Measurements from ENCODE around the gene LDB2. TPM values are rescaled to one million over a fixed set of nuclear protein-coding genes. Genes with fewer than 3 reads are reported as not detected.
A peak's percentile ranks its signal among the peaks of the same experiment; 100 is the strongest.
"Not testable (repeated sequence)": the region's sequence is repeated elsewhere in the genome, so short reads cannot be mapped to it uniquely, and the experiment has no call there.

LDB2 gene
- total RNA-seq, 2 donors from 2014 or later = 31.0 to 34.1 TPM

- Histone ChIP-seq H3K36me3 (no peaks in the 10 kb centered on the region), H3K4me3 (peak overlapping the region; percentile 8), H3K27me3 (replicated peaks; ENCODE audit: insufficient read depth) (no peaks in the 10 kb centered on the region), H3K9me3 (no peaks in the 10 kb centered on the region), H3K4me1 (ENCODE audit: control insufficient read depth in 1 of 2, low read depth in 2 of 2) (peaks cover 11 to 40% of the 10 kb centered on the region in 2 donors), H3K27ac (peak overlapping the region; percentile 9 to 52)
- DNase-seq (ENCODE audit: low spot score) (no peak), ATAC-seq (ENCODE audit: insufficient number of reproducible peaks, low FRiP score, low read depth) (no peak)
- no peak for TF ChIP-seq CTCF (IDR thresholded peaks at IDR 0.05)
Measured at GRCh38 chr4:16532240-16532970, 366.0 kb downstream of the LDB2 start.

GRCh38 chr4:16530688-16531635, 367.5 kb downstream of the LDB2 start:
- no peaks in the 10 kb centered on the region for H3K9me3 ChIP-seq
- ATAC-seq (ENCODE audit: insufficient number of reproducible peaks, low FRiP score, low read depth) (peak; percentile 34), DNase-seq (ENCODE audit: low spot score) (no peak)
- TF ChIP-seq CTCF (IDR thresholded peaks at IDR 0.05) = no peak
- H3K4me3 ChIP-seq = no peak overlapping the region
- H3K36me3 ChIP-seq = no peaks in the 10 kb centered on the region
- no peaks in the 10 kb centered on the region for H3K27me3 ChIP-seq (replicated peaks; ENCODE audit: insufficient read depth)
- peaks cover 11 to 30% of the 10 kb centered on the region in 2 donors for H3K4me1 ChIP-seq (ENCODE audit: control insufficient read depth in 1 of 2, low read depth in 2 of 2)
- H3K27ac ChIP-seq = peak overlapping the region in 1 of 2 donors; percentile 23

GRCh38 chr4:16524911-16525554, 373.4 kb downstream of the LDB2 start:
- Histone ChIP-seq H3K27ac (no peak overlapping the region), H3K4me1 (ENCODE audit: control insufficient read depth in 1 of 2, low read depth in 2 of 2) (no peaks in the 10 kb centered on the region), H3K36me3 (no peaks in the 10 kb centered on the region), H3K9me3 (no peaks in the 10 kb centered on the region), H3K4me3 (no peak overlapping the region), H3K27me3 (replicated peaks; ENCODE audit: insufficient read depth) (no peaks in the 10 kb centered on the region)
- TF ChIP-seq CTCF (IDR thresholded peaks at IDR 0.05) = no peak
- ATAC-seq (ENCODE audit: insufficient number of reproducible peaks, low FRiP score, low read depth) (no peak), DNase-seq (ENCODE audit: low spot score) (no peak)

- Histone ChIP-seq H3K36me3 (no peaks in the 10 kb centered on the region), H3K27me3 (replicated peaks; ENCODE audit: insufficient read depth) (no peaks in the 10 kb centered on the region), H3K4me3 (no peak overlapping the region), H3K27ac (no peak overlapping the region), H3K4me1 (ENCODE audit: control insufficient read depth in 1 of 2, low read depth in 2 of 2) (no peaks in the 10 kb centered on the region), H3K9me3 (no peaks in the 10 kb centered on the region)
- no peak for ATAC-seq (ENCODE audit: insufficient number of reproducible peaks, low FRiP score, low read depth)
- no peak for DNase-seq (ENCODE audit: low spot score)
- TF ChIP-seq CTCF (IDR thresholded peaks at IDR 0.05) = no peak
Measured at GRCh38 chr4:16524406-16524805, 374.0 kb downstream of the LDB2 start.

- not testable (repeated sequence) for H3K4me1 ChIP-seq (ENCODE audit: control insufficient read depth in 1 of 2, low read depth in 2 of 2); DNase-seq (ENCODE audit: low spot score); H3K27me3 ChIP-seq (replicated peaks; ENCODE audit: insufficient read depth); H3K9me3 ChIP-seq; H3K27ac ChIP-seq; H3K36me3 ChIP-seq; ATAC-seq (ENCODE audit: insufficient number of reproducible peaks, low FRiP score, low read depth); H3K4me3 ChIP-seq
Measured at GRCh38 chr4:16523526-16523925, 374.9 kb downstream of the LDB2 start.
